RWPE2 (cell line): ENCODE data around the gene SLC25A48.

ENCODE experiments used
- ATAC-seq: fragments of 200-7000 bp; cut with Tn5 transposase; 3 replicates; pipeline ENCODE4 v1.9.1; 2021; ENCODE audit warnings: low read depth
- DNase-seq: peaks from one replicate; pipeline ENCODE4 v3.0.0-alpha.2; 2020; ENCODE audit warnings: low spot score
- H3K27ac ChIP-seq: fragments of 450-650 bp; 2 replicates; pipeline ENCODE4 v1.5.1; 2017; ENCODE audit warnings: mild to moderate bottlenecking; ENCODE audit not compliant: poor library complexity, severe bottlenecking
- H3K27me3 ChIP-seq: fragments of 250-450 bp; sonication (Bioruptor Pico); 2 replicates; pipeline ENCODE4 v1.5.1; 2021; ENCODE audit warnings: mild to moderate bottlenecking, moderate library complexity; ENCODE audit not compliant: insufficient read depth, poor library complexity, severe bottlenecking
- H3K36me3 ChIP-seq: fragments of 250-450 bp; sonication (Bioruptor Pico); 2 replicates; pipeline ENCODE4 v1.5.1; 2020; ENCODE audit warnings: low read depth, mild to moderate bottlenecking, moderate library complexity
- H3K4me1 ChIP-seq: fragments of 250-450 bp; sonication (Bioruptor Pico); 2 replicates; pipeline ENCODE4 v1.5.1; 2021; ENCODE audit warnings: mild to moderate bottlenecking, moderate library complexity; ENCODE audit not compliant: insufficient read depth, poor library complexity, severe bottlenecking
- H3K4me3 ChIP-seq: fragments of 250-450 bp; sonication (Bioruptor Pico); 2 replicates; pipeline ENCODE4 v1.5.1; 2021; ENCODE audit warnings: mild to moderate bottlenecking, moderate library complexity; ENCODE audit not compliant: severe bottlenecking
- H3K9me3 ChIP-seq: fragments of 250-450 bp; sonication (Bioruptor Pico); 2 replicates; pipeline ENCODE4 v1.5.1; 2021; ENCODE audit warnings: mild to moderate bottlenecking, moderate library complexity; ENCODE audit not compliant: severe bottlenecking
- TF ChIP-seq, protein P1 (sequence below): fragments of 450-650 bp; IDR thresholded peaks from one replicate; pipeline ENCODE4 v1.5.1; 2017; ENCODE audit warnings: mild to moderate bottlenecking, moderate library complexity; ENCODE audit not compliant: poor library complexity, severe bottlenecking

SLC25A48 gene

DNA sequence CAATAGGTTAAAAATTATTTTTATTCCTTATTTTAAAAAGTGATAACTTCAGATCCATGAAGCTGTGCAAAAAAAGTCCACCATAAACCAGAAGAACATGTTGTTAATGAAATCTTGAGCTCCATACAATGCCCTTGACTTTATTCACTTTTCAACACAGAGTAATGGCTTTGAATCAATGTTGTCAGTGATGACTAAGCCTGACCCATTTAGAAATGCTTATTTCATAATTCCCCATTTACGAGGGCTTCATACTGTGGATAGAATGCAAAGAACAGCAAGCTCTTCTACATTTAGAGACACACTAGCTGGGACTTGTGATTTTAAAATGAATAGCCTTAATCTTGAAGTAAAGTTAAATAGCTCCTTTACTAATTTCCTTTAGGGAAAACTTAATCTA is 86.9 kb downstream of the SLC25A48 start:
- Histone ChIP-seq H3K27me3 (peaks cover 62% of the 10 kb centered on the region), H3K4me1 (no peaks in the 10 kb centered on the region), H3K4me3 (no peak overlapping the region), H3K27ac (no peak overlapping the region), H3K9me3 (no peaks in the 10 kb centered on the region), H3K36me3 (no peaks in the 10 kb centered on the region)
- TF ChIP-seq, protein P1, sequence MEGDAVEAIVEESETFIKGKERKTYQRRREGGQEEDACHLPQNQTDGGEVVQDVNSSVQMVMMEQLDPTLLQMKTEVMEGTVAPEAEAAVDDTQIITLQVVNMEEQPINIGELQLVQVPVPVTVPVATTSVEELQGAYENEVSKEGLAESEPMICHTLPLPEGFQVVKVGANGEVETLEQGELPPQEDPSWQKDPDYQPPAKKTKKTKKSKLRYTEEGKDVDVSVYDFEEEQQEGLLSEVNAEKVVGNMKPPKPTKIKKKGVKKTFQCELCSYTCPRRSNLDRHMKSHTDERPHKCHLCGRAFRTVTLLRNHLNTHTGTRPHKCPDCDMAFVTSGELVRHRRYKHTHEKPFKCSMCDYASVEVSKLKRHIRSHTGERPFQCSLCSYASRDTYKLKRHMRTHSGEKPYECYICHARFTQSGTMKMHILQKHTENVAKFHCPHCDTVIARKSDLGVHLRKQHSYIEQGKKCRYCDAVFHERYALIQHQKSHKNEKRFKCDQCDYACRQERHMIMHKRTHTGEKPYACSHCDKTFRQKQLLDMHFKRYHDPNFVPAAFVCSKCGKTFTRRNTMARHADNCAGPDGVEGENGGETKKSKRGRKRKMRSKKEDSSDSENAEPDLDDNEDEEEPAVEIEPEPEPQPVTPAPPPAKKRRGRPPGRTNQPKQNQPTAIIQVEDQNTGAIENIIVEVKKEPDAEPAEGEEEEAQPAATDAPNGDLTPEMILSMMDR: no peak
- peak; percentile 95 for ATAC-seq
- no peak for DNase-seq

DNA sequence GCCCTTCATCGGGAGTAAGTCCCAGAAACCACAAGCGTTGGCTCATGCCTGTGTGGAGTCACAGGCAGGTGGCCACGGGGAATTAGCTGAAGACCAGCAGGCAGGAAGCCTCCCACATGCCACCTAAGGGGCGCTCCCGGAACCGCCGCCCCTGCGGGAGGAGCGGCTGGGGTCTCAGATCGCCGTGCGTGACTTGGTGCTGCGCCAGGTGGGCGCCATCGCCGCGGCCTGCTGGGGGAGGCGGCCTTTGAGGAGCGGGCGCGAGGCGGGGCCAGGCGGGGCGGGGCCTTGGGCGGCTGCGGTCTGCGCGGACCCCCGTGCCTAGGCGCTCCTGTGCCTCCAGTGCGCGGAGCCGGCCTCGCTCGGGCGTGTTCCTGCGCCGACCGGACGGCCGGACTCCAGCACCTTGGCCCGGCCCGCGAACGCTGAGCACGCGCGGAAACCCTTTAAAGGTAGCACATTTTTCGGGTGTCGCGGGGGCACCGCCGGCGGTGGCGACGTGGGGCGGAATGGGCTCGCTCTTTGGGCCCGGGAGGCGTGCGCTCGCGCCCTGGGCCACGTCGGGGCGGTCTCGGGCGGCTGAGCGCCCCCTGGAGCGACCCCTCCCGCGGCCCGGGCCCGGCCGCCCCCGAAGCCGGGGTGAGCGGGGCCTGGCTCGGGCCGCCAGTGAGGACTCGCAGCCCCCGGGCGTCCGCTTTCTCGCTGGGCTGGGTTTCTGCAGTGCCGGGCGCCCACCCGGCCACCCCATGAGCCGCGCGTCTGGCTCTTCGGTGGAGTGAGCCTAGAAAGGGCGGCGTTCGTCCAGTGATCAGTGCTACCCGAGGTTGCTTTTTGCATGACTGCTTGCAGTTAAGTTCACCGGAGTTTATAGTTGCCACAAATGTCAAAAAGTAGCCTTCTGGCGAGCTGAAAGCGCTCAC is 95.8 kb downstream of the SLC25A48 start:
- DNase-seq: no peak
- Histone ChIP-seq H3K36me3 (no peaks in the 10 kb centered on the region), H3K9me3 (no peaks in the 10 kb centered on the region), H3K27me3 (peaks cover 75% of the 10 kb centered on the region), H3K4me3 (peak overlapping the region; percentile 12), H3K4me1 (no peaks in the 10 kb centered on the region), H3K27ac (no peak overlapping the region)
- TF ChIP-seq, protein P1: no peak
- ATAC-seq: peak; percentile 66

DNA sequence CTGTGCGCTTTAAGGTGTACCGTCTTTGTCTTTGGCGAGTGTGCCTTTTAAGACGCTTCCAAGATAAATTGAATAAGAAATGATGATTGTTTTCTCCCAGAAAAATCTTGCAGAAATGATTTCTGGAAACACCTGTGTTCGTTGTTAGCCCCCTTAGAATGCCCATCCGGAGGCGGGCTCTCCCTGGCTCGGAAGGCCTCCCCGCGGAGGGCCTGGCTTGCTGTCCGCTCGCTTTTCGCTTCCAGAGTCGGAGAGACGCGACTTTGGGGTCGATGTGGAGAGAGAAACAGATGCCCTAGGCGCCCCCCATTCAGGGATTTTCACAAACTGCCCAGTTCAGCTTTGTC is 96.5 kb downstream of the SLC25A48 start:
- no peak overlapping the region for H3K27ac ChIP-seq
- H3K4me1 ChIP-seq: no peaks in the 10 kb centered on the region
- no peak for DNase-seq
- peaks cover 68% of the 10 kb centered on the region for H3K27me3 ChIP-seq
- TF ChIP-seq, protein P1: no peak
- H3K36me3 ChIP-seq: no peaks in the 10 kb centered on the region
- no peak for ATAC-seq
- no peak overlapping the region for H3K4me3 ChIP-seq
- no peaks in the 10 kb centered on the region for H3K9me3 ChIP-seq

DNA sequence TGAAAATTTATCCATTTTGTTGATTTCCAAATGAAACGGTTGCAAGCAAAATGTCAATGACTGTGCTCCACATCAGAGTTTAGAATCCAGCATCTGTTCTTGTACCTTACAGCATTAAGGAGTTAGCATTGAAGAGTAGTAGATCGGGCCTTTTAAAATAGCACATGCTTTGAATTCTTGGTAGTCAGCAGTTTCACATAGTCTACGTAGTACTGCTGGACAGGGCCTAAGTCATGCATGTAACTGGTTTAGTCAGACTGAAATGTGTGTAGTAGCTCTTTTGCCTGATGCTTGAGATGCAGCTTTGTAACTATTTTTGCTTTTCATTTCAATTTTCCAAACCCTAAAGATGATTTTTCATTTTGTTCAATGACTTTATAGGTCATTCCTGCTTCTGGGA is 100.5 kb downstream of the SLC25A48 start:
- no peaks in the 10 kb centered on the region for H3K36me3 ChIP-seq
- peaks cover 29% of the 10 kb centered on the region for H3K27me3 ChIP-seq
- ATAC-seq (0 out of 3 replicates have a peak, but pooled peaks have one; percentile 49), DNase-seq (no peak)
- H3K4me1 ChIP-seq: no peaks in the 10 kb centered on the region
- H3K27ac ChIP-seq: no peak overlapping the region
- no peak overlapping the region for H3K4me3 ChIP-seq
- no peaks in the 10 kb centered on the region for H3K9me3 ChIP-seq
- TF ChIP-seq, protein P1: no peak
